Prostate gland (tissue), 2 donors: Measurements from ENCODE around the gene OR13C2. TPM values are rescaled to one million over a fixed set of nuclear protein-coding genes. Genes with fewer than 3 reads are reported as not detected.
"Not testable (repeated sequence)": the region's sequence is repeated elsewhere in the genome, so short reads cannot be mapped to it uniquely, and the experiment has no call there.

ENCODE experiments used
- DNase-seq: peaks from one replicate; pipeline ENCODE4 v3.0.0-alpha.2; 2019; ENCODE audit warnings: low spot score
- H3K27ac ChIP-seq, 2 donors: fragments of 200-600 bp; sonication (generic); 2 replicates each; pipeline ENCODE4 v1.5.1; 2017 to 2019
- H3K27me3 ChIP-seq: fragments of 200-600 bp; sonication (generic); replicated peaks from 2 replicates; pipeline ENCODE4 v1.5.1; 2019; ENCODE audit not compliant: insufficient read depth
- H3K36me3 ChIP-seq, 2 donors: fragments of 200-600 bp; sonication (generic); 1 replicate in 1 of 2; 2 replicates in 1 of 2; pipeline versions ENCODE4 v1.5.1 to v1.8.1; 2017 to 2019
- H3K4me1 ChIP-seq: fragments of 200-600 bp; sonication (generic); replicated peaks from 2 replicates; pipeline ENCODE4 v1.5.1; 2019
- H3K4me3 ChIP-seq, 2 donors: fragments of 200-600 bp; sonication (generic); 2 replicates each; pipeline ENCODE4 v1.5.1; 2017 to 2019
- H3K9me3 ChIP-seq: fragments of 200-600 bp; sonication (generic); 2 replicates; pipeline ENCODE4 v1.5.1; 2017
- CTCF ChIP-seq, 4 experiments: fragments of 200-600 bp in 2 of 4; fragments of 450-650 bp in 2 of 4; sonication (generic) in 2 of 4; IDR thresholded peaks; 1 replicate in 3 of 4; 2 replicates in 1 of 4; pipeline ENCODE4 v1.5.1; 2016 to 2019; ENCODE audit warnings: antibody characterized with exemption in 4 of 4, mild to moderate bottlenecking in 2 of 4, moderate library complexity in 2 of 4
- POLR2A ChIP-seq: fragments of 450-650 bp; IDR thresholded peaks from one replicate; pipeline ENCODE4 v1.6.1; 2016; ENCODE audit warnings: antibody characterized with exemption, mild to moderate bottlenecking
- POLR2AphosphoS5 ChIP-seq: sonication (generic); formaldehyde crosslinking; IDR thresholded peaks from one replicate; pipeline ENCODE4 v1.6.1; 2017; ENCODE audit warnings: antibody characterized with exemption
- WGBS: methylation state at CpG from one replicate; pipeline ENCODE4 v1.1.5; 2018; 5-methylcytosine and 5-hydroxymethylcytosine counted together
- intact Hi-C: fragments of 100-400 bp; cut with DNase I; formaldehyde crosslinking; loops from one replicate; pipeline ENCODE4 v1.14.2; 2022
- total RNA-seq, 2 donors: library from RNA; depleted of rRNA; stranded (reverse); fragments of >200 nt; gene quantifications; one replicate each; pipeline ENCODE4 v1.1.0, GENCODE V29; 2016

OR13C2 gene, protein sequence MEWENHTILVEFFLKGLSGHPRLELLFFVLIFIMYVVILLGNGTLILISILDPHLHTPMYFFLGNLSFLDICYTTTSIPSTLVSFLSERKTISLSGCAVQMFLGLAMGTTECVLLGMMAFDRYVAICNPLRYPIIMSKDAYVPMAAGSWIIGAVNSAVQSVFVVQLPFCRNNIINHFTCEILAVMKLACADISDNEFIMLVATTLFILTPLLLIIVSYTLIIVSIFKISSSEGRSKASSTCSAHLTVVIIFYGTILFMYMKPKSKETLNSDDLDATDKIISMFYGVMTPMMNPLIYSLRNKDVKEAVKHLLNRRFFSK
- not detected for total RNA-seq

DNA sequence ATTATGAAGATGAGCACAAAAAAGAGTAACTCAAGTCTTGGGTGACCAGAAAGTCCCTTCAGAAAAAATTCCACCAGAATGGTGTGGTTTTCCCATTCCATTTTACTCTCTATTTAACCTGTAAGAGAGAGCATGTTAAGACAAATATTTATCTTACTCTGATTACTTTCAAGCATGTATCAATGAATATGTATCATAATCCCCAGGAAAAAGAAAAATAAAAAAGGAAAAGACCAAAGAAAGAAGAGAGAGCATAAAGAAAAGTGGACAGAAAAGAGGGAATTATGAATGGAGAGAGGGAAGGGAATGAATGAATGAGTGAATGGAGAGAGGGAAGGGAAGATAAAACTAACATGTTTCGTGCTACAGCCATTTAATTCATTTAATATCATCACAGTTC is at the start of gene OR13C2:
TSS of gene OR13C2 (minus strand) at position 101 of the 400 bp plus-strand sequence. CDS start at position 101, 0 bp downstream.
- H3K4me3 ChIP-seq, H3K36me3 ChIP-seq, H3K27me3 ChIP-seq, DNase-seq, H3K4me1 ChIP-seq, H3K27ac ChIP-seq, intact Hi-C loops, H3K9me3 ChIP-seq: not testable (repeated sequence)
- WGBS: 58% methylated on average over 1 of the region's 1 CpG

- no peaks in the 10 kb centered on the region for H3K4me1 ChIP-seq
- no peaks in the 10 kb centered on the region for H3K9me3 ChIP-seq
- no peaks in the 10 kb centered on the region for H3K27me3 ChIP-seq
- H3K36me3 ChIP-seq: no peaks in the 10 kb centered on the region
- no peak overlapping the region for H3K27ac ChIP-seq
- no peak for DNase-seq
- TF ChIP-seq POLR2AphosphoS5 (no peak), POLR2A (no peak), CTCF (IDR thresholded peaks at IDR 0.05) (no peak)
- intact Hi-C loops: no loop called here
- H3K4me3 ChIP-seq: no peak overlapping the region
These were observed 30.0 kb upstream of the OR13C2 start for GRCh38 chr9:104635456-104635855.

DNA sequence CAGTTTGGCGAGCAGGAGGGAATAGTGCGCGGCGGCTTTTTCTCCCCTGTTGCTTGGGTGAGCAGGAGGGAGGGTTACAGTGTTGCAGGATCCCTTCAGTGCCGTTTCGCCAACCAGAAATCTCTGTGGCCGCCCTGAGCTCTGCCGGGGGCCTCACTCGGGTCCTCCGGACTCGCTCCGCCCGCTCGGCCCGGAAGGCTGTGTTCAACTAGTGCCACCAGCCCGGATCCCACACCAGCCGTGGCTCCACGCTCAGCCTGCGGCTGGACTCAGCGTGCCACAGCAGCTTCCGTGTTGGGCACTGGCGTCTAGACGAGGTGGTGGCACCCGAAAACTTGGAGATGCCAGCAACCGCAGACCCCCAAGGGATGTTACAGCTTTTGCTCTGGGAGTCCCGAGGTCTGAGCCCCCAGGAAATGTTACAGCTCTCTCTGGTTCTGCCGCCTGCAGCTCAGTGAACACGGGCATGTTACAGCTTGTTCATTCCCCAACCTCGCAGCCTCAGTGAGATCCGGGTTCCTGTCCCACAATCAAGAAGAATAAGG is 28.6 kb upstream of the OR13C2 start:
- Histone ChIP-seq H3K4me1 (no peaks in the 10 kb centered on the region), H3K27me3 (no peaks in the 10 kb centered on the region), H3K4me3 (no peak overlapping the region), H3K27ac (no peak overlapping the region), H3K9me3 (no peaks in the 10 kb centered on the region), H3K36me3 (no peaks in the 10 kb centered on the region)
- DNase-seq: no peak
- TF ChIP-seq CTCF (IDR thresholded peaks at IDR 0.05) (no peak), POLR2A (no peak)
- intact Hi-C loops: no loop called here
- WGBS: 95% methylated on average over 30 of the region's 30 CpGs

- intact Hi-C loops, H3K4me3 ChIP-seq, H3K27ac ChIP-seq, H3K27me3 ChIP-seq, H3K36me3 ChIP-seq, DNase-seq, H3K9me3 ChIP-seq, H3K4me1 ChIP-seq: not testable (repeated sequence)
These were observed 20.5 kb upstream of the OR13C2 start for GRCh38 chr9:104625964-104626363.

GRCh38 chr9:104618104-104618503 is 12.7 kb upstream of the OR13C2 start, which contains the start of gene OR13C9:
Gene OR13C9 (minus strand): TSS chr9:104618204. CDS start chr9:104618204, 0 bp downstream.
- no peaks in the 10 kb centered on the region for H3K9me3 ChIP-seq
- H3K4me3 ChIP-seq: no peak within 1 kb of the TSS
- no peak for DNase-seq
- intact Hi-C loops: no loop called here
- no peaks in the 10 kb centered on the region for H3K27me3 ChIP-seq
- H3K4me1 ChIP-seq: no peaks in the 10 kb centered on the region
- H3K36me3 ChIP-seq: no peaks in the 10 kb centered on the region
- 62% methylated on average over 2 of the region's 2 CpGs for WGBS
- no peak within 1 kb of the TSS for H3K27ac ChIP-seq
- no peak for TF ChIP-seq POLR2AphosphoS5
- no peak for TF ChIP-seq CTCF (IDR thresholded peaks at IDR 0.05)
- TF ChIP-seq POLR2A: no peak

DNA sequence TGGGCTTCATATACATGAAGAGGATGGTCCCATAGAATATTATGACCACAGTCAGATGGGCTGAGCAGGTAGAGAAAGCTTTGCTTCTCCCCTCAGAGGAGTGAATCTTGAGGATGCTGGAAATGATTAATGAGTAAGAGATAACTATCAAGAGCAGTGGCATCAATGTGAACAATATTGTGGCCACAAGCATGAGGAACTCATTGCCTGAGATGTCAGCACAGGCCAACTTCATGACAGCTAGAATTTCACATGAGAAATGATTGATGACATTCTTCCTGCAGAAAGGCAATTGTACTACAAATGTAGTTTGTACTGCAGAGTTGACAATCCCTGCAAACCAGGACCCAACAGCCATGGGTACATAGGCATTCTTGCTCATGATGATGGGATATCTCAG is 12.0 kb upstream of the OR13C2 start:
- Histone ChIP-seq H3K36me3 (no peaks in the 10 kb centered on the region), H3K4me3 (no peak overlapping the region), H3K4me1 (no peaks in the 10 kb centered on the region), H3K27me3 (no peaks in the 10 kb centered on the region), H3K9me3 (no peaks in the 10 kb centered on the region), H3K27ac (no peak overlapping the region)
- intact Hi-C loops: no loop called here
- DNase-seq: no peak
- TF ChIP-seq POLR2AphosphoS5 (no peak), POLR2A (no peak), CTCF (IDR thresholded peaks at IDR 0.05) (no peak)
